Cerebellar nuclear complex (tissue), 1 donor: ENCODE results near the gene TOP2B.

Experiments
- DNase-seq, 2 experiments: peaks; one replicate each; lab custom pipeline; 2025; lab: John Stamatoyannopoulos, UW

Gene TOP2B

DNA sequence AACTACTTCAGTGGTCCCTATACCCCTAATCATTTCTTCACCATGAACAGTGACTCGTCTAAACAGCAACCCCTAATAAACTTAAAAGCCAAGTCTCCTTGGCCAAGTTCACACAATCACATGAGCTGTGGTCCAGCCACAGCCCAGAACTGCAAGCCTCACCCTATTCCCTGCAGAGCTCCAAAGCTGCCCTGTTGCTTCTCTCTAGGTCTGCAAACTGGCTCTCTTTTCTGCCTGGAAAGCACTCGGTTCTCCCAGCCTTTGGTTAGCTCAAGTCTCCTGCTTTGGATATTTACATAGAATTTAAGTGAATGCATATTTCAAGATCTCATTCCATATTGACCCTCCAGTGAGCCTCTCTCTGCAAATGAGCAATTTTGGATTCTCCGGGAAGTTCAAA lies 107.0 kb downstream of the TOP2B start:
- no peak for DNase-seq

GRCh38 chr3:25556447-25556846 lies 108.3 kb downstream of the TOP2B start:
- DNase-seq: no peak

- DNase-seq: no peak
Measured at GRCh38 chr3:25555695-25556437, 108.8 kb downstream of the TOP2B start.

- no peak for DNase-seq
Measured at GRCh38 chr3:25554376-25554775, 110.3 kb downstream of the TOP2B start.

DNA sequence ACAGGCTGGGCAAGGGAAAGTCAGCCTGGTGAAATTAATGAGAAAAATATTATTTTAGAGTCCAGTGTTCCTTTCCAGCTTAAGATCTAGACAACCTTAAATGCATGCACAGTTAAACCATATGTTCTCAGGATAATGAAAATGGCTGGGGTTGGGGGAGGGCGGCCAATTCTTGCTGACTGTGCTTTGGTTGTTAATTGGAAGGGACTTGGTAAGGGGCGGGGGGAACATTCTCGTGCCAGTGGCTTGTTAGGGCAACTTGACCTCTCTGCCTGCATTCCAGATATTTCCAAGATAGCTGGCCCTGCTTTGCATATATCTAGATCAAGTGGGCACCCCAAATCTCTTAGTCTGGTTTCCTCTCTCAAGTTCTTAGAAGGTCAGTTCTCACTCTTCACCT lies 112.5 kb downstream of the TOP2B start:
- DNase-seq: no peak

- DNase-seq: no peak
Measured at GRCh38 chr3:25548836-25549235, 115.9 kb downstream of the TOP2B start.

DNA sequence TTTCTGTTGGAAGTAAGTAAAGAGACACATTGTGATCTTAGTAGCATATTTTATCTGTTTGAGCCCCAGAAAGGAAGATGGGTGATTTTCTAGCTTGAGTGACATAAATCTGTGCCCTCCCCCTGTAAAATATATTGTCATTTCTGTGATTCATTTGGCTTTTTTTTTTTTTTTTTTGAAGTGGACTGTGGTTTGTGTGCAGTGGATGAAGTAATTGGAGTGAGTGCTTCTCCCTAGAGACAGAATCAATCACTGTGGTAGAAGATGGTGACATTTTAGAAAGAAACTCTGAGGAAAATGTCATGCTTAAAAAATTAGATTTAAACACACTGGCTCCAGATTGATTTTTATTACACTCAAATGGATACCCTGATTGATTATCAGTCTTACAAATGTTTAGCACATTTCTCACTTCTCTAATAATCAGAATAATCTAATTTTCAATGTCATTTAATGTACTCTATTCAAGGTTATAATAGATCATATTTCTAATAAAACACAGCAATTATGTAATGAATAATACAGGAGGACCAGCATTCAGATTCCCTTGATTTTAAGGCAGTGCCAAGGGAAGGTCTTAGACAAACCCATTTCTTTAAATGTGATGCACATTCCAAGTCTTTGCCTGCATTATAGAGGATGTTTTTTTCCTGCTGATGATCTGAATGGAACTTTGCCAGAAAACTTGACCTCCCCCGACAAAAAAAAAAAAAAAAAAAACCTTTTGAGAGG lies 116.6 kb downstream of the TOP2B start:
- DNase-seq: no peak
